Adipose tissue (tissue), 3 donors: ENCODE measurements around the gene ITGA6. TPM values are rescaled to one million over a fixed set of nuclear protein-coding genes. Genes with fewer than 3 reads are reported as not detected.

ENCODE experiments used
- H3K27ac ChIP-seq: one replicate; pipeline ENCODE4 v1.5.1; 2013; ENCODE audit warnings: low read depth, low read length
- WGBS, 3 donors: extraction: QIAGEN DNeasy Blood & Tissue Kit; methylation state at CpG; one replicate each; pipeline ENCODE4 v1.1.7; 2013; 5-methylcytosine and 5-hydroxymethylcytosine counted together
- polyA plus RNA-seq, 3 donors: library from polyadenylated mRNA; stranded (reverse); fragments of 200-250 nt; gene quantifications; one replicate each; pipeline ENCODE4 v1.2.3, GENCODE V29; 2013
- donor health status: healthy with polysubstance abuse.
- donor health status: Bipolar disorder and iron deficiency.
- donor health status: healthy.

ITGA6 gene
- polyA plus RNA-seq, 3 donors = 10.7 to 33.9 (median 14.9) TPM

GRCh38 chr2:172456002-172456401, 28.6 kb downstream of the ITGA6 start:
- WGBS, 3 donors = 20 to 63% (median 44%) methylated on average over 4 of the region's 4 CpGs
- H3K27ac ChIP-seq = no peak overlapping the region

GRCh38 chr2:172457536-172457935, 30.1 kb downstream of the ITGA6 start:
- no peak overlapping the region for H3K27ac ChIP-seq
- WGBS, 3 donors = 49 to 65% (median 63%) methylated on average over 4 of the region's 4 CpGs

DNA sequence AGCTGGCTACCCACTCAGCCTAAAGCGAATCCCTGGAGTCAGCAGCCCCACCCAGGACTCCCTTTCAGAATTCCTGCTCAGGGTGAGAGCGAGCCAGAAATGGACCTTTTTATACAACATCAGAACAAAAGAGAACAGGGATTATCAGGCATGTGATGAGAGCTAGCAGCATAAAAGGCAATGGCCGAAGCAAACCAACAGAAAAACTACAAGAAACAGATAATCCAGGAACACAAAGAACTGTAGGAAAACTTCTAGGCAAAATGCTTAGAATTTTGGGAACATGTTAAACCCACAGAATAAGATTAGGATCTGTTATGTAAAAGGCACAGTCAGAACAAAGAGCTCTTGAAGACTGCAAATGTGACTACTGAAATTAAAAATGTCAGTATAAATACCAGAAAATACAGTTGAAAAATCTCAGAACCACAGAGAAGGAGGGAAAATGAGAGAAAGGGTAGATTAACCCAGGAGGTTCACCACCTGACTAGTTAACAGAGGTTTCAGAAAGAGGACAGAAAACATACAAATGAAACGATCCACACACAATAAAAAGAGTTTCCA, 31.3 kb downstream of the ITGA6 start:
- WGBS, 3 donors = 73 to 81% (median 73%) methylated on average over 4 of the region's 4 CpGs
- no peak overlapping the region for H3K27ac ChIP-seq

- 36 to 57% (median 45%) methylated on average over 1 of the region's 1 CpG for WGBS, 3 donors
- H3K27ac ChIP-seq = no peak overlapping the region
These were observed 33.4 kb downstream of the ITGA6 start for GRCh38 chr2:172460780-172461201.

GRCh38 chr2:172461591-172462372, 34.4 kb downstream of the ITGA6 start:
- 11 to 16% (median 14%) methylated on average over 11 of the region's 11 CpGs for WGBS, 3 donors
- H3K27ac ChIP-seq = no peak overlapping the region

DNA sequence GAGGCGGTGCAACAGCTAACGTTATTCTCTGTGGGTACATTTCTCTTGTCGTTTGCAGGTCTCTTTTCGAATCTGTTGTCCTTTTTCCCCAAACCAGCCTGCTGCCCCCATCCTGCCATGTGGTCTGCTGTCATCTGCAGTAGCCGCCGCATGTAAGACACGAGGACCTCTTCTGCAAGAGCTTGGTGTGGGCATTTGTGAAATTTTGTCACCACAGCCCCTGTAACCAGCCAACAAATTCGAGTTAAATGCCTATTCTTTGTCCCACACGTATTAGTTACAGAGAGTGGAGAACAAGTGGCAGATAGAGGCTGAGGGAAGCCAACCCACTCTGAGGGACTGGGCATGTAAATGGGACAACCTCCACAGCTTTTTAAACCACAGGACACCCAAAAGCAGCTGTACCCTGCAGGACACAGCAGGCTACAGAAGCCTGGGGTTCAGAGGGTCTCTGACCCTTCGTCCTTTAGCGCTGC, 35.0 kb downstream of the ITGA6 start:
- WGBS, 3 donors = 34 to 52% (median 39%) methylated on average over 11 of the region's 11 CpGs
- H3K27ac ChIP-seq = no peak overlapping the region

- H3K27ac ChIP-seq = no peak overlapping the region
- WGBS, 3 donors = 44 to 52% (median 48%) methylated on average over 5 of the region's 5 CpGs
These were observed 35.5 kb downstream of the ITGA6 start for GRCh38 chr2:172462849-172463381.

GRCh38 chr2:172464400-172465129, 37.2 kb downstream of the ITGA6 start:
- WGBS, 3 donors = 42 to 77% (median 74%) methylated on average over 4 of the region's 4 CpGs
- no peak overlapping the region for H3K27ac ChIP-seq

- WGBS, 3 donors = 28 to 42% (median 33%) methylated on average over 24 of the region's 24 CpGs
These were observed 38.3 kb downstream of the ITGA6 start for GRCh38 chr2:172465417-172466334.

DNA sequence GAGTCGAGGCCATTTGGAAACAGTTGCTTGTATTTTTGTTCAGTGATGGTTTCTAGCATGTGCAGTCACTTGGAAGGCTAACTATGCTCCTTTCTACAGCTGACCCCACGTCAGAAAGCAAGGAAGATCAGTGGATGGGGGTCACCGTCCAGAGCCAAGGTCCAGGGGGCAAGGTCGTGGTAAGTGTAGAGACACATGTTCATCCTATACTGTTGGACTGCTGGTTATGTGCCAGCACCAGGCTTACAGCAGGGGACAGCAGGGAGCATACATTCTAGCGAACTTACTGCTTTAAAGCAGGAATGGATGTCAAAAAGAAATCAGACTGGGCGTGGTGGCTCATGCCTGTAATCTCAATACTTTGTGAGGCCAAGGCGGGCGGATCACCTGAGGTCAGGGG, 40.0 kb downstream of the ITGA6 start:
- no peak overlapping the region for H3K27ac ChIP-seq
- WGBS, 3 donors = 68 to 82% (median 72%) methylated on average over 8 of the region's 8 CpGs

More at GRCh38 chr2:172465417-172466334, 38.3 kb downstream of the ITGA6 start:
- no peak overlapping the region for H3K27ac ChIP-seq

DNA sequence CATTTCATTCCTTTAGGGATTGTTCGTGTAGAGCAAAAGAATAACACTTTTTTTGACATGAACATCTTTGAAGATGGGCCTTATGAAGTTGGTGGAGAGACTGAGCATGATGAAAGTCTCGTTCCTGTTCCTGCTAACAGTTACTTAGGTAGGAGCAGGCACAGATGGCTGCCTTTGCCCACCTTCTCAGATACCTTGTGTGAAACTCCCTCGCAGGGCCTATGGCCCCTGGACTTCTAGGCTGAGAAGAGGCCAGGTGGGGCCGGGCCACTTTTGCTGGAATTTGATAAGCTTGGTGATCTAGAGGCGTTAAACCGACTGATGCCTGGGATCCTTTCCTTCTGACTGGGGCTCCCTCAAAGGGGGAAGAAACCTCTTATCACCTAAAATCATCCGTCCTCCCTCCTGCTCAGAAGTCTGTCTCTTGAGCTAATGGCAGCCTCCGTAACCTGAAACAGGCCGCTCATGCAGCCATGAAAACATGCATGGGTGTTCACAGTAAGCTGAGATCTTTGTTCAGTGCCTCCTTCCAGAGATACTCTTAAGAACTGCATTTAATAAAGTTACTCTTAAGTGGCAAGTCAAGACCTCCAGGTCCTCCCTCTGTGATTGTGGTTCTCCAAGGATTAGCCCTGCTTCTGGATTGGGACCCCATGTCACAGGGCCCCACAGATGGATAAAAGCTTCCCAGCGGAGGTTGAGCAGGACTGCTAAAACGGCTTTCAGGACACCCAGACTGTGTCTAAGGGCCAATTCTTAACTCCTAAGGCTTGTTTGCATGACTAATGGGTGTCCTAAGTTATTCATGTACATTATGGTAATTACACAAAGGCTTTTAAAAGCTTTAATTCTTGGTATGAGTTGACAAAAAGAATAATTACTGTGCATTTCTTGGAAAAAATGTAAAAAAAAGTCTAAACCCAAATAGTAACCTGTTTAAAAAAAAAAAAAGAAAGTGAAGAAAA, 43.9 kb downstream of the ITGA6 start:
- WGBS, 3 donors = 68 to 89% (median 89%) methylated on average over 11 of the region's 11 CpGs
- H3K27ac ChIP-seq = no peak overlapping the region

GRCh38 chr2:172472446-172473033, 45.2 kb downstream of the ITGA6 start:
- WGBS, 3 donors = 69 to 80% (median 69%) methylated on average over 12 of the region's 12 CpGs
- no peak overlapping the region for H3K27ac ChIP-seq

GRCh38 chr2:172473167-172473566, 45.8 kb downstream of the ITGA6 start:
- H3K27ac ChIP-seq = no peak overlapping the region

DNA sequence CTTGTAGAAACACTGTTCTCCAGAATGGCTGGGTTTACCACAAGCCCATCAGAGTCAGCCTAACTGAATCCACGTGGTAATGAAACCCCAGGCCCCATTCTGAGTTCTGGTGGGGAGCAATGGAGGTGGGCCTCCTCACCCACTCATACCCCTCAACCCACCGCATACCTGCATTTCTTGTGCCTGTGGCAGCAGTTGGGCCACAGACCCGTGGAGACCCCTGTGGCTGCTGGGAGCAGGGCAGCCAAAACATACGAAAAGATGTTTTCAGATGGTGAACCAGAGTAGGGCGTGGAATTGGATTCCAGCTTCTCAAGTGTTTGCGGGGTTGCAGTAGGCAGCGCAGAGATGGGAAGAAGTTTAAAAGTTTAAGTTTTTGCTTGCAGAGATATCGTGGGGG, 51.0 kb downstream of the ITGA6 start:
- WGBS, 3 donors = 89 to 93% (median 92%) methylated on average over 8 of the region's 8 CpGs
- no peak overlapping the region for H3K27ac ChIP-seq

GRCh38 chr2:172480301-172481218, 53.2 kb downstream of the ITGA6 start:
- no peak overlapping the region for H3K27ac ChIP-seq
- 54 to 55% (median 55%) methylated on average over 12 of the region's 12 CpGs for WGBS, 3 donors
